Adrenal gland (tissue), 12 donors: ENCODE results near the gene LRBA. TPM values are rescaled to one million over a fixed set of nuclear protein-coding genes. Genes with fewer than 3 reads are reported as not detected.

ENCODE experiments used
- DNase-seq, 7 donors: peaks; one replicate each; pipeline ENCODE4 v3.0.0-alpha.2; 2019 to 2020
- H3K27ac ChIP-seq, 5 donors: fragments of 200-600 bp; sonication (generic) in 4 of 5; 1 replicate in 3 of 5; 2 replicates in 2 of 5; pipeline versions ENCODE4 v1.5.1 to v1.8.0; 2016 to 2020; ENCODE audit warnings: mild to moderate bottlenecking in 1 of 5
- H3K27me3 ChIP-seq: fragments of 200-600 bp; 2 replicates; pipeline ENCODE4 v1.8.0; 2021
- H3K36me3 ChIP-seq, 2 donors: fragments of 200-600 bp; replicated peaks in 1 of 2; 1 replicate in 1 of 2; 2 replicates in 1 of 2; pipeline versions ENCODE4 v1.5.1 to v1.8.0; 2018 to 2022
- H3K4me1 ChIP-seq, 2 donors: fragments of 200-600 bp; replicated peaks in 1 of 2; 1 replicate in 1 of 2; 2 replicates in 1 of 2; pipeline versions ENCODE4 v1.5.1 to v1.8.0; 2018 to 2021
- H3K4me3 ChIP-seq, 4 donors: fragments of 200-600 bp; sonication (generic) in 3 of 4; one replicate each; pipeline ENCODE4 v1.5.1; 2016 to 2018
- H3K9me3 ChIP-seq, 3 donors: fragments of 200-600 bp; sonication (generic) in 1 of 3; replicated peaks in 1 of 3; 1 replicate in 2 of 3; 2 replicates in 1 of 3; pipeline versions ENCODE4 v1.5.1 to v1.8.0; 2016 to 2021
- POLR2A ChIP-seq, 2 donors: fragments of 450-650 bp; IDR thresholded peaks; one replicate each; pipeline ENCODE4 v1.6.1; 2017; ENCODE audit warnings: antibody characterized with exemption in 2 of 2, mild to moderate bottlenecking in 2 of 2, moderate library complexity in 1 of 2
- WGBS, 4 donors: extraction: QIAGEN DNeasy Blood & Tissue Kit in 2 of 4; methylation state at CpG; one replicate each; pipeline versions ENCODE4 v1.1.5 to v1.1.7; 2013 to 2017; 5-methylcytosine and 5-hydroxymethylcytosine counted together
- intact Hi-C, 2 donors: fragments of 100-400 bp; cut with DNase I; formaldehyde crosslinking; loops; one replicate each; pipeline versions ENCODE4 v1.14.1 to v1.15.0; 2022 to 2023
- polyA plus RNA-seq, 3 donors: library from polyadenylated mRNA; stranded (reverse); fragments of 200-250 nt in 2 of 3; fragments of 350-450 nt in 1 of 3; fragmentation: Illumina TruSeq in 1 of 3; extraction: RNeasy Lipid Tissue Mini Kit (QIAGEN cat#74804) in 1 of 3; gene quantifications; one replicate each; pipeline ENCODE4 v1.2.3, GENCODE V29; 2013 to 2014
- total RNA-seq, 9 donors: library from RNA; depleted of rRNA in 4 of 9; stranded (reverse); fragments of >200 nt in 4 of 9; fragments of 120-200 nt in 1 of 9; fragmentation: NEBNext Ultra II Directional in 1 of 9; extraction: Animal tissue kit (Norgen Biotek cat#: 25700) in 1 of 9; gene quantifications; one replicate each; pipeline versions ENCODE4 v1.1.0 to v1.2.4, GENCODE V29; 2013 to 2023
- TF ChIP-seq, protein P1 (sequence below), 6 experiments: fragments of 450-650 bp in 4 of 6; fragments of 200-600 bp in 2 of 6; sonication (generic) in 1 of 6; IDR thresholded peaks; 1 replicate in 5 of 6; 2 replicates in 1 of 6; pipeline versions ENCODE4 v1.5.1 to v1.8.0; 2016 to 2021; ENCODE audit warnings: antibody characterized with exemption in 6 of 6, mild to moderate bottlenecking in 2 of 6, moderate library complexity in 1 of 6
- donor health status: healthy with polysubstance abuse.
- donor health status: Bipolar disorder and iron deficiency.
- donor health status: DM: yes; HTN: yes; CAD: no.
- donor health status: DM: no; HTN: no; CAD: no.
- donor health status: DM: no; HTN: no; CAD: no.
- donor health status: DM: yes; HTN: yes; CAD: no.

The LRBA gene
- total and polyA plus RNA-seq, 12 donors, result 9.6 to 106 (median 40.6) TPM

DNA sequence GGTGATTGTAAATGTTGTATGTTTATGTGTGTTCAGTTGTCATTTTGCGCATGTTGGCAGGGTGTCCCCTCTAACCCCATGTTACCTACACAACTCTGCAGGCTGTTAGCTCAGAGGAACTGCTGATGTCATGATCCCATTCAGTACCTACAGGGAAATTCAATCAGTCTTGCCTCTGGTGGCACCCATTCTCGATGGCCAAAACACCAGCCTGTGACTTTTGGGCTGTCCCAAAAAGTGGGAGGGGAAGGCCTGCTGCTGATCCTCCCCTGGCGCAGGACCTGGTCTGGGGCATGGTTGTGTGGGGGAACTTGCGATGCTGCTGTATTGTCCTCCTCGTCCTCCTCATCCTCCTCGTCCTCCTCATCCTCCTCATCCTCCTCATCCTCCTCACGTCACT lies 762.3 kb downstream of the LRBA start:
- intact Hi-C loops, result no loop called here

GRCh38 chr4:150252306-150252705 lies 762.8 kb downstream of the LRBA start:
- intact Hi-C loops, result no loop called here
- DNase-seq, result no peak
- Histone ChIP-seq H3K27me3 (no peaks in the 10 kb centered on the region), H3K4me1 (no peaks in the 10 kb centered on the region), H3K9me3 (no peaks in the 10 kb centered on the region), H3K36me3 (no peaks in the 10 kb centered on the region), H3K4me3 (no peak overlapping the region), H3K27ac (no peak overlapping the region)
- 87 to 95% (median 92%) methylated on average over 6 of the region's 6 CpGs for WGBS, 4 donors
- TF ChIP-seq, protein P1, sequence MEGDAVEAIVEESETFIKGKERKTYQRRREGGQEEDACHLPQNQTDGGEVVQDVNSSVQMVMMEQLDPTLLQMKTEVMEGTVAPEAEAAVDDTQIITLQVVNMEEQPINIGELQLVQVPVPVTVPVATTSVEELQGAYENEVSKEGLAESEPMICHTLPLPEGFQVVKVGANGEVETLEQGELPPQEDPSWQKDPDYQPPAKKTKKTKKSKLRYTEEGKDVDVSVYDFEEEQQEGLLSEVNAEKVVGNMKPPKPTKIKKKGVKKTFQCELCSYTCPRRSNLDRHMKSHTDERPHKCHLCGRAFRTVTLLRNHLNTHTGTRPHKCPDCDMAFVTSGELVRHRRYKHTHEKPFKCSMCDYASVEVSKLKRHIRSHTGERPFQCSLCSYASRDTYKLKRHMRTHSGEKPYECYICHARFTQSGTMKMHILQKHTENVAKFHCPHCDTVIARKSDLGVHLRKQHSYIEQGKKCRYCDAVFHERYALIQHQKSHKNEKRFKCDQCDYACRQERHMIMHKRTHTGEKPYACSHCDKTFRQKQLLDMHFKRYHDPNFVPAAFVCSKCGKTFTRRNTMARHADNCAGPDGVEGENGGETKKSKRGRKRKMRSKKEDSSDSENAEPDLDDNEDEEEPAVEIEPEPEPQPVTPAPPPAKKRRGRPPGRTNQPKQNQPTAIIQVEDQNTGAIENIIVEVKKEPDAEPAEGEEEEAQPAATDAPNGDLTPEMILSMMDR (IDR thresholded peaks at IDR 0.05), result no peak
- TF ChIP-seq POLR2A (IDR thresholded peaks at IDR 0.05), result no peak

More for the DNA sequence above, 762.3 kb downstream of the LRBA start:
- H3K27me3 ChIP-seq, result no peaks in the 10 kb centered on the region
- no peak overlapping the region for H3K27ac ChIP-seq
- 82 to 96% (median 91%) methylated on average over 6 to 7 of the region's 7 CpGs for WGBS, 4 donors
- no peak overlapping the region for H3K4me3 ChIP-seq
- no peaks in the 10 kb centered on the region for H3K9me3 ChIP-seq
- H3K4me1 ChIP-seq, result no peaks in the 10 kb centered on the region
- TF ChIP-seq, protein P1 (IDR thresholded peaks at IDR 0.05), result no peak
- TF ChIP-seq POLR2A (IDR thresholded peaks at IDR 0.05), result no peak
- DNase-seq, result no peak
- H3K36me3 ChIP-seq, result no peaks in the 10 kb centered on the region

DNA sequence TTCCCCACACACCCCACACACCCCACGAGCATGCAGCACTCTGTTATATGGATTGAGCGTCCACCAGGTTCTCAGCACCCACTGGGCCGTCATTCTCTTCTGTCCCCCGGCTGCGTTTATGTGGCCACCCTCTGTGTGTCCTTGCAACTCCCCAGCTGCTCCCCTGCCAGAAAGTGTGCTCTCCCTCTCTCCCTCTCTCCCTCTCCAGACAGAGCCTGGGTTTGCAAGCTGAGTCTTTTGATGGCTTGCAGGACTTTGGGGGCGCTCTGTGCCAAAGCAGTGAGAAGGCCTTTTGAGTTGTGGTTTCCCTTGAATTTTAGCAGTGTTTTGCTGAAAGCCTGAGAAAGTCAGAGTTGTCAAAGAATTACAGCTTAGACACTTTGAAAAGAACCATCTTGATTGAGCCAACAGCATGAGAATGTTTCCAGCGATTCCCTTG lies 763.3 kb downstream of the LRBA start:
- WGBS, 4 donors, result 69 to 90% (median 75%) methylated on average over 7 of the region's 7 CpGs
- Histone ChIP-seq H3K27me3 (no peaks in the 10 kb centered on the region), H3K9me3 (no peaks in the 10 kb centered on the region), H3K4me3 (no peak overlapping the region), H3K4me1 (no peaks in the 10 kb centered on the region), H3K27ac (no peak overlapping the region), H3K36me3 (no peaks in the 10 kb centered on the region)
- DNase-seq, result no peak
- intact Hi-C loops, result no loop called here
- TF ChIP-seq, protein P1 (IDR thresholded peaks at IDR 0.05), result no peak
- TF ChIP-seq POLR2A (IDR thresholded peaks at IDR 0.05), result no peak

GRCh38 chr4:150250998-150251651 lies 764.0 kb downstream of the LRBA start:
- no peaks in the 10 kb centered on the region for H3K9me3 ChIP-seq
- DNase-seq, result no peak
- WGBS, 4 donors, result 76 to 92% (median 77%) methylated on average over 2 to 4 of the region's 4 CpGs; no CpG with 5 or more reads in 1 of the 4 donors
- no peaks in the 10 kb centered on the region for H3K4me1 ChIP-seq
- intact Hi-C loops, result no loop called here
- H3K27me3 ChIP-seq, result no peaks in the 10 kb centered on the region
- TF ChIP-seq POLR2A (IDR thresholded peaks at IDR 0.05), result no peak
- TF ChIP-seq, protein P1 (IDR thresholded peaks at IDR 0.05), result no peak
- H3K36me3 ChIP-seq, result no peaks in the 10 kb centered on the region
- no peak overlapping the region for H3K27ac ChIP-seq
- H3K4me3 ChIP-seq, result no peak overlapping the region
